Measurements from ENCODE around the gene RAB34. TPM values are rescaled to one million over a fixed set of nuclear protein-coding genes. Genes with fewer than 3 reads are reported as not detected.
"Not testable (repeated sequence)": the region's sequence is repeated elsewhere in the genome, so short reads cannot be mapped to it uniquely, and the experiment has no call there.

RAB34 gene
- polyA plus RNA-seq, 1 experiment, result 389 TPM

DNA sequence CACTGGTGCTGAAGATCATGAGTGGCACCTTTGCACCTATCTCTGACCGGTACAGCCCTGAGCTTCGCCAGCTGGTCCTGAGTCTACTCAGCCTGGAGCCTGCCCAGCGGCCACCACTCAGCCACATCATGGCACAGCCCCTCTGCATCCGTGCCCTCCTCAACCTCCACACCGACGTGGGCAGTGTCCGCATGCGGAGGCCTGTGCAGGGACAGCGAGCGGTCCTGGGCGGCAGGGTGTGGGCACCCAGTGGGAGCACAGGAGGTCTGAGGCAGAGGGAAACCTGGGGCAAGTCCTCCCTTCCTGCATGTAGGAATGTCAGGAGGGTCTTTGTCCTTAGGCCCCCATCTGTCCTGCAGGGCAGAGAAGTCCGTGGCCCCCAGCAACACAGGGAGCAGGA lies 19.6 kb upstream of the RAB34 start:
- Histone ChIP-seq H3K9me3 (ENCODE audit: control insufficient read depth, insufficient read depth, low read length) (peaks cover 9% of the 10 kb centered on the region), H3K4me3 (ENCODE audit: low read depth, low read length) (no peak overlapping the region), H3K27ac (ENCODE audit: low read depth, low read length) (no peak overlapping the region), H3K27me3 (ENCODE audit: control insufficient read depth, insufficient read depth, low read length) (no peaks in the 10 kb centered on the region)
- POLR2A ChIA-PET, result no interaction called here
- CTCF ChIA-PET, result no interaction called here
- TF ChIP-seq, protein P1, sequence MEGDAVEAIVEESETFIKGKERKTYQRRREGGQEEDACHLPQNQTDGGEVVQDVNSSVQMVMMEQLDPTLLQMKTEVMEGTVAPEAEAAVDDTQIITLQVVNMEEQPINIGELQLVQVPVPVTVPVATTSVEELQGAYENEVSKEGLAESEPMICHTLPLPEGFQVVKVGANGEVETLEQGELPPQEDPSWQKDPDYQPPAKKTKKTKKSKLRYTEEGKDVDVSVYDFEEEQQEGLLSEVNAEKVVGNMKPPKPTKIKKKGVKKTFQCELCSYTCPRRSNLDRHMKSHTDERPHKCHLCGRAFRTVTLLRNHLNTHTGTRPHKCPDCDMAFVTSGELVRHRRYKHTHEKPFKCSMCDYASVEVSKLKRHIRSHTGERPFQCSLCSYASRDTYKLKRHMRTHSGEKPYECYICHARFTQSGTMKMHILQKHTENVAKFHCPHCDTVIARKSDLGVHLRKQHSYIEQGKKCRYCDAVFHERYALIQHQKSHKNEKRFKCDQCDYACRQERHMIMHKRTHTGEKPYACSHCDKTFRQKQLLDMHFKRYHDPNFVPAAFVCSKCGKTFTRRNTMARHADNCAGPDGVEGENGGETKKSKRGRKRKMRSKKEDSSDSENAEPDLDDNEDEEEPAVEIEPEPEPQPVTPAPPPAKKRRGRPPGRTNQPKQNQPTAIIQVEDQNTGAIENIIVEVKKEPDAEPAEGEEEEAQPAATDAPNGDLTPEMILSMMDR (IDR thresholded peaks at IDR 0.05; ENCODE audit: low read depth, low read length), result no peak
- DNase-seq (ENCODE audit: low read depth, low spot score), result no peak

DNA sequence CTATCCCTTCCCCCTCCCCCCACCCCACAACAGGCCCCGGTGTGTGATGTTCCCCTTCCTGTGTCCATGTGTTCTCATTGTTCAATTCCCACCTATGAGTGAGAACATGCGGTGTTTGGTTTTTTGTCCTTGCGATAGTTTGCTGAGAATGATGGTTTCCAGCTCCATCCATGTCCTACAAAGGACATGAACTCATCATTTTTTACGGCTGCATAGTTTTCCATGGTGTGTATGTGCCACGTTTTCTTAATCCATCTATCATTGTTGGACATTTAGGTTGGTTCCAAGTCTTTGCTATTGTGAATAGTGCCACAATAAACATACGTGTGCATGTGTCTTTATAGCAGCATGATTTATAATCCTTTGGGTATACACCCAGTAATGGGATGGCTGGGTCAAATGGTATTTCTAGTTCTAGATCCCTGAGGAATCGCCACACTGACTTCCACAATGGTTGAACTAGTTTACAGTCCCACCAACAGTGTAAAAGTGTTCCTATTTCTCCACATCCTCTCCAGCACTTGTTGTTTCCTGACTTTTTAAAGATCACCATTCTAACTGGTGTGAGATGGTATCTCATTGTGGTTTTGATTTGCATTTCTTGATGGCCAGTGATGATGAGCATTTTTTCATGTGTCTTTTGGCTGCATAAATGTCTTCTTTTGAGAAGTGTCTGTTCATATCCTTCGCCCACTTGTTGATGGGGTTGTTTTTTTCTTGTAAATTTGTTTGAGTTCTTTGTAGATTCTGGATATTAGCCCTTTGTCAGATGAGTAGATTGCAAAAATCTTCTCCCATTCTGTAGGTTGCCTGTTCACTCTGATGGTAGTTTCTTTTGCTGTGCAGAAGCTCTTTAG lies 18.5 kb upstream of the RAB34 start:
- H3K4me3 ChIP-seq (ENCODE audit: low read depth, low read length); H3K27me3 ChIP-seq (ENCODE audit: control insufficient read depth, insufficient read depth, low read length); H3K9me3 ChIP-seq (ENCODE audit: control insufficient read depth, insufficient read depth, low read length); DNase-seq (ENCODE audit: low read depth, low spot score); H3K27ac ChIP-seq (ENCODE audit: low read depth, low read length): not testable (repeated sequence)
- ChIA-PET POLR2A (interaction anchor here (1.0 kb wide), 1 partner anchor 17 kb away, joined by 3 read pairs; the partner anchor contains the start of gene RPL23A), CTCF (interaction anchor here (1.0 kb wide), 1 partner anchor 14 kb away, joined by 3 read pairs; no protein-coding TSS in a partner anchor)

DNA sequence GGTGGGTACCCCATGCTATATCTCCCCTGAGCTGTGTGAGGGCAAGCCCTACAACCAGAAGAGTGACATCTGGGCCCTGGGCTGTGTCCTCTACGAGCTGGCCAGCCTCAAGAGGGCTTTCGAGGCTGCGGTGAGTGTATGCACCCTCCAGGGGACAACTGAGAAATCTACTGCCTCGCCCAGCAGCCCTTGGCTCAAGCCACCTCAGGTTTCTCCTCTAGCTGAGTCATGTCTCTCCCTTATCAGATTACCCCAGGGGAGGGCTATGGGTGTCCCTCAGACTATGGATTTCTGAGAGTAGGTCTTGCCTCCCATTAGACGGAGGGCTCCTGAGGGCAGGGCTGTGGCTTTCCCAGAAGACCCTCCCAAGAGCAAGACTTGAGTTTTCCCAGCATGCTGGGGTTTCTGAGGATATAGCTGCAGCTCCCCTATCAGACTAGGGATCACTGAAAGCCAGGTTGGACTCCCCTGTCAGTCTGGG lies 17.6 kb upstream of the RAB34 start:
- ChIA-PET CTCF (interaction anchor here (1.0 kb wide), 1 partner anchor 15 kb away, joined by 3 read pairs; no protein-coding TSS in a partner anchor), POLR2A (interaction anchor here (1.0 to 1.1 kb wide), 2 partner anchors 10 to 16 kb away, joined by 3 read pairs; partner anchors contain the start of gene RPL23A)
- TF ChIP-seq, protein P1 (IDR thresholded peaks at IDR 0.05; ENCODE audit: low read depth, low read length), result no peak
- Histone ChIP-seq H3K27ac (ENCODE audit: low read depth, low read length) (no peak overlapping the region), H3K27me3 (ENCODE audit: control insufficient read depth, insufficient read depth, low read length) (no peaks in the 10 kb centered on the region), H3K4me3 (ENCODE audit: low read depth, low read length) (no peak overlapping the region), H3K9me3 (ENCODE audit: control insufficient read depth, insufficient read depth, low read length) (peaks cover 7% of the 10 kb centered on the region)
- DNase-seq (ENCODE audit: low read depth, low spot score), result no peak

DNA sequence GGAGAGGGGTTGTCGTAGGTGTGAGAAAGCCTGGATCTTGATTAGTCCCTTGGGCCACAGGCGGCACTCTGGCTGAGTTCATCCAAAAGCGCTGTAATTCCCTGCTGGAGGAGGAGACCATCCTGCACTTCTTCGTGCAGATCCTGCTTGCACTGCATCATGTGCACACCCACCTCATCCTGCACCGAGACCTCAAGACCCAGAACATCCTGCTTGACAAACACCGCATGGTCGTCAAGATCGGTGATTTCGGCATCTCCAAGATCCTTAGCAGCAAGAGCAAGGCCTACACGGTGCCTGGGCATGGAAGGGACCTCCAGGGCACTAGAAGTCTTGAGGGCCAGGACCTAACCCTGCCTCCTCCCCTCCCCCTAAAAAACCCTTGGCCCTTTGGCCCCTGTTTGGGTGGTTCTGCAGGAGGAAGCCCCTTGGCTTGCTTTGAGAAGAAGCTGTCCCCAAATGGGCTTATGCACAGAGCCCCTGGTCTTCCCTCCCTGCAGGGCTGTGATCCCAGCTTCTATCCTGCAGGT lies 17.1 kb upstream of the RAB34 start:
- Histone ChIP-seq H3K4me3 (ENCODE audit: low read depth, low read length) (no peak overlapping the region), H3K27ac (ENCODE audit: low read depth, low read length) (no peak overlapping the region), H3K9me3 (ENCODE audit: control insufficient read depth, insufficient read depth, low read length) (peaks cover 5% of the 10 kb centered on the region), H3K27me3 (ENCODE audit: control insufficient read depth, insufficient read depth, low read length) (no peaks in the 10 kb centered on the region)
- TF ChIP-seq, protein P1 (IDR thresholded peaks at IDR 0.05; ENCODE audit: low read depth, low read length), result no peak
- ChIA-PET POLR2A (interaction anchor here (1.1 kb wide), 1 partner anchor 9 kb away, joined by 3 read pairs; no protein-coding TSS in a partner anchor), CTCF (interaction anchor here (1.0 kb wide), 1 partner anchor 15 kb away, joined by 3 read pairs; no protein-coding TSS in a partner anchor)
- DNase-seq (ENCODE audit: low read depth, low spot score), result no peak

DNA sequence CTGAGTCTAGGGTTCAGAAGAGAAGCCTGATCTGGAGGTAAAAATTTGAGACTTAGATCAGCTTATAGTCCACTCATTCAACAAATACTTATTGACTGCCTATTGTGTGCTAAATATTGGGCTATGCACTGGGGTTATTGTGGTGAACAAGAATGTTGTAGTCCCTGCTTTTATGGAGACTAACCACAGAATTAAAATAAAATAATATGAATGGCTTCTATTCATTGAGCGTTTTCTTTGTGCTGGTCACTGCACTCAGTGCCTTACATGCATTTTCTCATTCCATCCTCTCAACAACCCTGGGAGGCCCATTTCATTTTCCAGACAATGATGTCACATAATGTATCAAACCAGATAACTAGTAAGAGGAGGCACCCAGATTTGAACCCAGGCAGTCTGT lies 15.7 kb upstream of the RAB34 start:
- Histone ChIP-seq H3K9me3 (ENCODE audit: control insufficient read depth, insufficient read depth, low read length) (peaks cover 5% of the 10 kb centered on the region), H3K4me3 (ENCODE audit: low read depth, low read length) (no peak overlapping the region), H3K27ac (ENCODE audit: low read depth, low read length) (no peak overlapping the region), H3K27me3 (ENCODE audit: control insufficient read depth, insufficient read depth, low read length) (no peaks in the 10 kb centered on the region)
- POLR2A ChIA-PET, result no interaction called here
- TF ChIP-seq, protein P1 (IDR thresholded peaks at IDR 0.05; ENCODE audit: low read depth, low read length), result no peak
- no peak for DNase-seq (ENCODE audit: low read depth, low spot score)
- CTCF ChIA-PET, result no interaction called here

All from AG04450 (cell line).